HFF-Myc (cell line): Measurements from ENCODE around the gene TMEM80.
"Not testable (repeated sequence)": the region's sequence is repeated elsewhere in the genome, so short reads cannot be mapped to it uniquely, and the experiment has no call there.

Experiments
- DNase-seq: peaks from one replicate; pipeline ENCODE4 v3.0.0-alpha.2; 2011; ENCODE audit warnings: low read depth; ENCODE audit errors: extremely low read depth
- H3K4me3 ChIP-seq: replicated peaks from 2 replicates; pipeline ENCODE4 v1.5.1; 2011; ENCODE audit warnings: low read depth, mild to moderate bottlenecking, control low read depth, low read length
- CTCF ChIP-seq: IDR thresholded peaks from 2 replicates; pipeline ENCODE4 v1.5.1; 2012; ENCODE audit warnings: mild to moderate bottlenecking, low read depth, low read length, control low read depth; ENCODE audit errors: missing control alignments

The TMEM80 gene

DNA sequence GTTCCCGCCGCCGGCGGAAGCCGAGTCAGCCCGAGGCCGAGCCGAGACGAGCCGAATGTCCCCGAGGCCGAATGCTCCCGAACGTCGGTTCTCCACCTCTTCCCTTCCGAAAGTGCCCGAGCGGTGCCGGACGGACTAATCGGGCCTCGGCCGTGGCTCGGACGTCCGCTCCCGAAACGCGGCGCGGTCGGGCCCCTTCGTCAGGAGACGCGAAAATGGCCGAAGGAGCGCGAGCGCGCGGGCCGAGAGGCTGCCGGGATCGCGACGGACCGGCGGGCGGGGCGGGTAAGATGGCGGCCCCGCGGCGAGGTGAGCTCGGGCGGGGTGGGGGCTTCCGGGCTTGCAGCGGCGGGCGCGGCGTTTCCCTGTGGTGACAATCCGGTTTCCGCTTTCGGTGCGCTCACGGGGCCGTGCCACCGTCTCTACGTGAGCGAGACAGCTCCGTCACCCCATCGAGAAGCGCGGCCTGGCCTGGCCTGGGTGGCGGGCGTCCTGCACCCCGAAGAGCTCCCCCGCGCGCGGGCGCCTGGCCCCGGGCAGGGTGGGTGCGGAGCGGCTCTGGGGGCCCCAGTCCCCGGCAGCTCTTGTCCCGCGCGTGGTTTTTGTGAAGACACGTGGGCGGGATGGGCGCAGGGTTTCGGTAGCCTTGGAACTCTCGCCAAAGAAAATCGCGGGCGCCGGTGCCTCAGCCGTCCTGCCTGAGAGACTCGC lies at the start of gene TMEM80:
TMEM80 (plus strand) TSS at position 279 of the 711 bp plus-strand sequence; CDS start at position 291, 12 bp downstream.
- H3K4me3 ChIP-seq: peak within 1 kb of the TSS; percentile 97
- no peak for TF ChIP-seq CTCF
- DNase-seq: peak; percentile 92

- DNase-seq: no peak
- no peak overlapping the region for H3K4me3 ChIP-seq
- TF ChIP-seq CTCF: no peak
Observed at GRCh38 chr11:646214-646613, 49.4 kb upstream of the TMEM80 start.

GRCh38 chr11:647672-648158 lies 47.9 kb upstream of the TMEM80 start:
- DNase-seq, H3K4me3 ChIP-seq: not testable (repeated sequence)

GRCh38 chr11:650482-650881 lies 45.1 kb upstream of the TMEM80 start:
- DNase-seq: no peak
- no peak for TF ChIP-seq CTCF
- H3K4me3 ChIP-seq: no peak overlapping the region

DNA sequence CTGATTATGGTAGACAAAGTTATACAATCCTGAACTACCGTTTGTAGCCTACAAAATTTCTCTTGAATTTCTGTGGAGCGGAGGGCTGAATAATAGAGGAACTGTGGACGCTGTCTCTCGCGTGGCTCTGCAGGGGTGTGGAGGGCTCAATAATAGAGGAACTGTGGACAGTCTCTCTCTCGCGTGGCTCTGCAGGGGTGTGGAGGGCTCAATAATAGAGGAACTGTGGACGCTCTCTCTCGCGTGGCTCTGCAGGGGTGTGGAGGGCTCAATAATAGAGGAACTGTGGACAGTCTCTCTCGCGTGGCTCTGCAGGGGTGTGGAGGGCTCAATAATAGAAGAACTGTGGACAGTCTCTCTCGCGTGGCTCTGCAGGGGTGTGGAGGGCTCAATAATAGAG lies 42.5 kb upstream of the TMEM80 start:
- not testable (repeated sequence) for H3K4me3 ChIP-seq, DNase-seq

DNA sequence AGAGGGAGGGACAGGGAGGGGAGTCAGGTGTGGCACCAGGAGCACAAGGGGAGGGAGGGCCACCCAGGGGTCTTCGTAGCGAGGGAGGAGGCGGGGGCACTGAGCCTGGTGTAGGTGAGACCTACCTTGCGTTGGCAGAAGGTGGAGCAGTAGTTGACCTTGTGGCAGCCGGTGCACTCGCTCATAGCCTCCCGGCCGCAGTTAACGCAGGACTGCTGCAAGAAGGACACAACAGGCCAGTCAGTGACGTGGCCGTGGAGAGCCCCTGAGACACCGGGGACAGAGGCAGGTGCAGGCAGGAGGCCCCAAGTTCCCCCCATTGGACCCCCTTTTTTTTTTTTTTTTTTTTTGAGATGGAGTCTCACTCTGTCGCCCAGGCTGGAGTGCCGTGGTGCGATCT lies 41.8 kb upstream of the TMEM80 start:
- no peak for DNase-seq
- H3K4me3 ChIP-seq: no peak overlapping the region
- no peak for TF ChIP-seq CTCF

GRCh38 chr11:654444-654843 lies 41.2 kb upstream of the TMEM80 start:
- DNase-seq, H3K4me3 ChIP-seq: not testable (repeated sequence)

DNA sequence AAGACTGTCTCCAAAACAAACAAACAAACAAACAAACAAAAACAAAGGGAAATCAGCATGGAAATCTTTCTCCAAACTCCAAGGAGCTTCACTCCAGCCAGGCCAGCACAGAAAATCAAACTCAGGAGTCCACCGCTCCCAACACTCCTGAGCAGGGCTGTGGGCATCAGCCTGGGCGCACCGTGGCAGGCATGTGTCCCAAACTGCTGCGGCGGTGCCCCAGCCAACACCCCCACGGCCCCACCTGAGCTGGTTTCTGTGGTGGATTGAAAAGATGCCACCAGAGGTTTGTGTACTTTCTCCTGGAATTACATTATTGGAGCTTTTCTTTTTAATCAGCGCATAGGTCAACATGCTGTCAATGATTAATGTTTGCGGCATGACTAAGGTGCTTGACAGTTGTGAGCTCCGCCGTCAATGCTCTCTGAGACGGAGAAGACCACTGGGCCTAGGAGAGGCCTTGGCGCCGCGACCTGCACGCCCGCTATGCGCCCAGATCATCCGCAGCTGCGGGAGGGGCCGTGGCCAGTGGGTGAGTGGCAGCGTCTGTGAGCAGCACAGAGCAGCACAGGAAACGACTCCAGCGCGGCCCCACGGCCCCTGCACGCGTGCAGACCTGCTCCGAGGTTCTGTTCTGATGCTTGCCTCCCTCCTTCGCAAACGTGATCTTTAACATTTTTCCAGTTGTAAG lies 40.4 kb upstream of the TMEM80 start:
- no peak for TF ChIP-seq CTCF
- H3K4me3 ChIP-seq: no peak overlapping the region
- no peak for DNase-seq
